Psoas muscle (tissue), 8 donors: Measurements from ENCODE around the gene FUT1. TPM values are rescaled to one million over a fixed set of nuclear protein-coding genes. Genes with fewer than 3 reads are reported as not detected.

ENCODE experiments used
- ATAC-seq, 4 donors: fragments of 200-7000 bp; cut with Tn5 transposase; one replicate each; pipeline ENCODE4 v1.9.1; 2020; ENCODE audit warnings: moderate library complexity in 3 of 4, mild to moderate bottlenecking in 2 of 4
- DNase-seq, 2 donors: peaks; one replicate each; pipeline ENCODE4 v3.0.0-alpha.2; 2020
- H3K27ac ChIP-seq: fragments of 200-600 bp; one replicate; pipeline ENCODE4 v1.8.0; 2022
- H3K27me3 ChIP-seq, 3 donors: fragments of 200-600 bp in 1 of 3; one replicate each; pipeline versions ENCODE4 v1.6.1 to v1.8.0; 2013 to 2022; ENCODE audit warnings: low read length in 2 of 3, mild to moderate bottlenecking in 2 of 3, moderate library complexity in 1 of 3; ENCODE audit not compliant: insufficient read depth in 3 of 3
- H3K36me3 ChIP-seq, 2 donors: fragments of 200-600 bp in 1 of 2; one replicate each; pipeline versions ENCODE4 v1.6.1 to v1.8.0; 2013 to 2022; ENCODE audit warnings: low read depth in 1 of 2, mild to moderate bottlenecking in 1 of 2, moderate library complexity in 1 of 2; ENCODE audit not compliant: insufficient read depth in 1 of 2
- H3K4me1 ChIP-seq: fragments of 200-600 bp; one replicate; pipeline ENCODE4 v1.8.0; 2022
- H3K4me3 ChIP-seq: fragments of 200-600 bp; one replicate; pipeline ENCODE4 v1.8.0; 2022; ENCODE audit warnings: mild to moderate bottlenecking
- H3K9me3 ChIP-seq: fragments of 200-600 bp; one replicate; pipeline ENCODE4 v1.8.0; 2022
- WGBS, 3 donors: extraction: QIAGEN DNeasy Blood & Tissue Kit; methylation state at CpG; one replicate each; pipeline versions ENCODE4 v1.1.6 to v1.1.7; 2013; 5-methylcytosine and 5-hydroxymethylcytosine counted together
- intact Hi-C, 2 donors: fragments of 100-400 bp; cut with DNase I; formaldehyde crosslinking; loops; one replicate each; pipeline versions ENCODE4 v1.11.0 to v1.14.2; 2022
- polyA plus RNA-seq, 3 donors: library from polyadenylated mRNA; stranded (reverse); fragments of 200-250 nt; gene quantifications; one replicate each; pipeline ENCODE4 v1.2.3, GENCODE V29; 2013
- total RNA-seq, 4 donors: library from RNA; stranded (reverse); fragmentation: NEBNext Ultra II Directional in 2 of 4; extraction: Animal tissue kit (Norgen Biotek cat#: 25700) in 2 of 4; gene quantifications; one replicate each; pipeline versions ENCODE4 v1.2.1 to v1.2.4, GENCODE V29; 2021 to 2023
- TF ChIP-seq, protein P1 (sequence below): fragments of 200-600 bp; IDR thresholded peaks from one replicate; pipeline ENCODE4 v1.8.0; 2022; ENCODE audit warnings: antibody characterized with exemption
- donor health status: healthy with polysubstance abuse.
- donor health status: DM: no; HTN: no; CAD: no; lungs with moderate emphysema.
- donor health status: Bipolar disorder and iron deficiency.
- donor health status: healthy.
- donor health status: DM: yes; HTN: yes; CAD: no.
- donor health status: DM: no; HTN: no; CAD: no.
- donor health status: DM: no; HTN: no; CAD: no.
- donor health status: DM: yes; HTN: yes; CAD: no.

FUT1 gene
- total and polyA plus RNA-seq, 7 donors = 1.1 to 2.3 (median 1.6) TPM

DNA sequence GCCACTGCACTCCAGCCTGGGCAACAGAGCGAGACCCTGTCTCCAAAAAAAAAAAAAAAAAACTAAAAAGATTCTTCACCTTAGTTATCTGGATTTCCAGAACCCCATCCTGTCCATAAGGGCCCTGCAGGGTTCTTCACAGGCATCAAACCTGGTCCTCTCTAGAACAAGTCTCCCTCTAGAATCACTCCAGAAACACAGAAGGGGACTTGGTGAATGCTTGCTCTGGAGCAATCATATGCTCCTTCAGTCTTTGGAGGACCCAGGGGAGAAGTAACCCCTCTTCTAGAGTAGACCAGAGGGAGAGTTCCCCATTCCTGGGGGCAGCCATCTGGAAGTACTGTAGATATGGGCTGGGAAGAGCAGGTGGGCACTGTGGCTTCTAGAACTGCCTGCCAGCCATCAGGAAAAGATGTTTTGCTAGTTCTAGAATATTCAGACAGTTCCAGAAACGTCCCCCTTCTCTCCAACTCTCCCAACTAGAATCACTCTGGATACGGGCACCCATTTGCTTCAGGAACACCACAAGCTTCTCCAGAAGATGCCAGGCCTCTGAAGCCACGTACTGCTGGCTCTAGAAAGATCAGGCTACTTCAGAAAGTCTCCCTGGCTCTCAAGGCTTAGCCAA is 2.8 kb downstream of the FUT1 start:
- H3K27ac ChIP-seq = no peak overlapping the region

DNA sequence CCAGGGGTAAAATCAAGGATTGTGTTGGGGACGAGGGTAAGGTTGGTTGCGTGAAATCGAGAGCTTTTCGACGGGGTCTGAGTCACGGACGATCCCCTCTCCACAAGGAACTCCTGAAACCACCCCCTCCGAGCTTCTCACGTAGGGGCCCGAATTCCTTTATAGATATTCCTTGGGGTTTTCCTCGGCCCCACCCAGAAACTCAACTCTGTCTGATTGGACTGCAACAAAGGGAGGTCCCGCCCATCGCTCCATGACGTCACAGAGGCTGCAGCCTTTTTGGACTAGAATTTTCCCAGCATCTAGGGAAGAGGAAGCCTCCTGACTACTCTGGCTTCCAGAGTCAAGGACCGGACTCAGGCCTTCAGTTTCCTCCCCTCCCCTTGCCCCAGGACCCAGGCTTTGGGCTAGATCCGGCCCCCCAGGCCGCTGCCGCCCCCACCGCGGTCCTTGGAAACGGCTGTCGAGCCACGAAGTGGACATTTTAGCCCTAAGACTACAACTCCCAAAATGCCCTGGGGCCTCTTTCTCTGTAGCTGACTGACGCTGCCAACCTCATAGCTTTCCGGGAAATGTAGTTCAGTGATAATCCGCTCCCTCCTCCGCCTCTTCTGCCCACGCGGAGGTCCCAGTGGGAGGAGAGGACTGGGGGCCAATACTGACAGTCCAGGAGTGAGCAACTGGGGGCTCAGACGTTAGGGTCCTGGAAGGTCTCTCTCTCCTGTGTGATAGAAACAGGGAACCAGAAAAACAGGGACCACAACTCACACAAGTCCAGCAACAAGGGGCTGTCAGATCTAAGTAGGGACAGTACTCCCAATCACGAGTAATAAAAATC is 5.5 kb downstream of the FUT1 start, which contains the start of gene IZUMO1:
TSS of gene IZUMO1 (minus strand) at position 172 of the 838 bp plus-strand sequence. CDS start 1,050 bp downstream, outside the sequence.
- Histone ChIP-seq H3K9me3 (no peaks in the 10 kb centered on the region), H3K4me3 (peak within 1 kb of the TSS; percentile 62), H3K4me1 (no peaks in the 10 kb centered on the region), H3K27me3 (no peaks in the 10 kb centered on the region), H3K27ac (peak within 1 kb of the TSS; percentile 71), H3K36me3 (no peaks in the 10 kb centered on the region)
- 9 to 15% (median 11%) methylated on average over 31 of the region's 31 CpGs for WGBS, 3 donors
- peak; percentile 77 to 87 for DNase-seq
- TF ChIP-seq, protein P1, sequence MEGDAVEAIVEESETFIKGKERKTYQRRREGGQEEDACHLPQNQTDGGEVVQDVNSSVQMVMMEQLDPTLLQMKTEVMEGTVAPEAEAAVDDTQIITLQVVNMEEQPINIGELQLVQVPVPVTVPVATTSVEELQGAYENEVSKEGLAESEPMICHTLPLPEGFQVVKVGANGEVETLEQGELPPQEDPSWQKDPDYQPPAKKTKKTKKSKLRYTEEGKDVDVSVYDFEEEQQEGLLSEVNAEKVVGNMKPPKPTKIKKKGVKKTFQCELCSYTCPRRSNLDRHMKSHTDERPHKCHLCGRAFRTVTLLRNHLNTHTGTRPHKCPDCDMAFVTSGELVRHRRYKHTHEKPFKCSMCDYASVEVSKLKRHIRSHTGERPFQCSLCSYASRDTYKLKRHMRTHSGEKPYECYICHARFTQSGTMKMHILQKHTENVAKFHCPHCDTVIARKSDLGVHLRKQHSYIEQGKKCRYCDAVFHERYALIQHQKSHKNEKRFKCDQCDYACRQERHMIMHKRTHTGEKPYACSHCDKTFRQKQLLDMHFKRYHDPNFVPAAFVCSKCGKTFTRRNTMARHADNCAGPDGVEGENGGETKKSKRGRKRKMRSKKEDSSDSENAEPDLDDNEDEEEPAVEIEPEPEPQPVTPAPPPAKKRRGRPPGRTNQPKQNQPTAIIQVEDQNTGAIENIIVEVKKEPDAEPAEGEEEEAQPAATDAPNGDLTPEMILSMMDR = no peak
- intact Hi-C loops = no loop called here
- ATAC-seq = peak; percentile 80 to 91 (median 85)

More for the DNA sequence above, 2.8 kb downstream of the FUT1 start:
- no peak overlapping the region for H3K4me3 ChIP-seq
- no peaks in the 10 kb centered on the region for H3K36me3 ChIP-seq
- ATAC-seq (no peak), DNase-seq (no peak)
- peaks cover 8% of the 10 kb centered on the region for H3K4me1 ChIP-seq
- WGBS, 3 donors = 68 to 79% (median 73%) methylated on average over 3 to 4 of the region's 4 CpGs
- intact Hi-C loops = no loop called here
- H3K9me3 ChIP-seq = no peaks in the 10 kb centered on the region
- TF ChIP-seq, protein P1 = no peak
- no peaks in the 10 kb centered on the region for H3K27me3 ChIP-seq

DNA sequence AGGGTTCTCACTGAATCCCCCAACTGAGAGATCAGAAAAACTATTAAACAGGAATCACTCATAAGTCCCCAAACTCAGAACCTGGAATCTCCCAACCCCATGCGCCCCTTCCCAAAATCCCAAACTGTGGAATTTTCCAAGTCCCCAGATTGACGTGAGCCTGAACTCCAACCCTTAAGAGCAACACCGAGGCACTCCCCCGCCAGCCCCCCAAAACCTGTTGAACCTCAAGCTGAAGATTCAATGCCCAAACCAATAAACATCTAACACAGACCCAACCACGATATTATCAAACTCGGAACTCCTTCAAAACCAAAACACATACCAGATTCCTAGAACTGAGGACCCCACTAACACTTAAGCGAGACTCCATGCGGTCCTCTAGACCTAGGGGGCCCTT is 6.3 kb downstream of the FUT1 start:
- DNase-seq (no peak), ATAC-seq (no peak)
- H3K27ac ChIP-seq = peak overlapping the region; percentile 55
- TF ChIP-seq, protein P1 = no peak
- peak overlapping the region; percentile 62 for H3K4me3 ChIP-seq
- no peaks in the 10 kb centered on the region for H3K9me3 ChIP-seq
- no peaks in the 10 kb centered on the region for H3K27me3 ChIP-seq
- H3K36me3 ChIP-seq = no peaks in the 10 kb centered on the region
- H3K4me1 ChIP-seq = no peaks in the 10 kb centered on the region
- WGBS, 3 donors = 79 to 86% (median 83%) methylated on average over 8 of the region's 8 CpGs
- intact Hi-C loops = no loop called here

DNA sequence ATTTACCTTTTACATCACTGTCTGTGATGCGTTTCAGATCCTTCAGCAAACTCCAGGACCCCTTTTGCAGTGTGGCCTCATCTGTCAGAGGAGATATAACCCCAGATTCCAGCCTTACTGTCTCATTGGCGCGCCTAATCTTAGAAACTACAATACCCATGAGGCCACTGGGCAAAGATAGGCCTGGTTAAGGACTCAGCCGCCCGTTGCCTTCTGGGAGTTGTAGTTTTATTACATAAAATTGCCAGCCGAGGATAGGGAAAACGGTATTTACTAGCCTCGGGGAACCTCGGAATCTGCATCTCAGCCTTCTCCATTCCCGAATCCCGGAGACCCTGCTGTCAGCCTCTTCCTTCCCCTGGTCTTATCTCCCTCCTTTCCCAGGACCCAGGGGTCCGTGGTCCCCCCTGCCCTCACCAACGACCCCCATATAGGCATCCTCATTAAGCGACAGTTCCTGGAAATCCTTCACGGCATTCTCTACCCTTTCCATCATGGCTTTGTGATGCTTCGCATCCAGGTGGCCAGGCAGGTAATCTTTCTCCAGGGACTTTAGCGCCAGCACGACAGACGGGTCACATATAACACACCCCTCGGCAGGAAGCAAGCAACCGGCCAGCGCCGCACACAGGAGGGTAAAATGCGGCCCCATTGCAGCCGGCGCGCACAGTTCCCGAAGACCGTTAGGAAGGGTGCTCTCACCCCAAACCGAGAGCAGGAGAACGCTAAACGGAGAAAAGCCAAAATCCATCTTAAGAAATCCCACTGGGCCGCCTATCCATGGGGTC is 7.0 kb downstream of the FUT1 start:
- WGBS, 3 donors = 36 to 40% (median 37%) methylated on average over 33 of the region's 33 CpGs
- intact Hi-C loops = no loop called here
- Histone ChIP-seq H3K36me3 (no peaks in the 10 kb centered on the region), H3K4me1 (no peaks in the 10 kb centered on the region), H3K9me3 (no peaks in the 10 kb centered on the region), H3K27ac (no peak overlapping the region), H3K27me3 (no peaks in the 10 kb centered on the region), H3K4me3 (no peak overlapping the region)
- TF ChIP-seq, protein P1 = no peak
- DNase-seq (peak; percentile 56 to 75), ATAC-seq (peak; percentile 67 to 78 (median 74))
